ENCODE measurements around the gene ZFP92.

Gene ZFP92

GRCh38 chrX:153457136-153457825 is 46.0 kb downstream of the ZFP92 start:
- H3K9me2 ChIP-seq (replicated peaks; ENCODE audit: insufficient read depth, low read length), result no peaks in the 10 kb centered on the region
- H2AFZ ChIP-seq (ENCODE audit: low read length), result no peak overlapping the region
- no peak overlapping the region for H3K4me3 ChIP-seq (ENCODE audit: low read length)
- H3K27me3 ChIP-seq (replicated peaks; ENCODE audit: insufficient read depth, low read length), result no peaks in the 10 kb centered on the region
- H3K4me1 ChIP-seq (ENCODE audit: low read length), result no peaks in the 10 kb centered on the region
- DNase-seq, result no peak
- no peaks in the 10 kb centered on the region for H4K20me1 ChIP-seq (ENCODE audit: insufficient read depth, low read length)
- no peak overlapping the region for H3K4me2 ChIP-seq (ENCODE audit: low read depth, low read length)
- TF ChIP-seq EZH2 (optimal IDR thresholded peaks at IDR 0.05; ENCODE audit: low read depth, low read length), result no peak
- no peak for TF ChIP-seq CTCF (IDR thresholded peaks at IDR 0.05; ENCODE audit: low read length)
- no peak for TF ChIP-seq EZH2phosphoT487 (IDR thresholded peaks at IDR 0.05; ENCODE audit: low read length)
- no peaks in the 10 kb centered on the region for H3K36me3 ChIP-seq (replicated peaks; ENCODE audit: insufficient read depth, low read length)
- no peaks in the 10 kb centered on the region for H3F3A ChIP-seq (ENCODE audit: insufficient read depth, low read length)
- no peak overlapping the region for H3K9ac ChIP-seq (ENCODE audit: low read length)
- no peaks in the 10 kb centered on the region for H3K79me2 ChIP-seq (ENCODE audit: low read length)
- no peak overlapping the region for H3K27ac ChIP-seq (ENCODE audit: low read length)
- no peaks in the 10 kb centered on the region for H3K9me3 ChIP-seq (replicated peaks; ENCODE audit: insufficient read depth, low read length)

- H3K9me3 ChIP-seq (replicated peaks; ENCODE audit: insufficient read depth, low read length), result no peaks in the 10 kb centered on the region
- H3K9me2 ChIP-seq (replicated peaks; ENCODE audit: insufficient read depth, low read length), result no peaks in the 10 kb centered on the region
- H2AFZ ChIP-seq (ENCODE audit: low read length), result no peak overlapping the region
- H4K20me1 ChIP-seq (ENCODE audit: insufficient read depth, low read length), result no peaks in the 10 kb centered on the region
- no peaks in the 10 kb centered on the region for H3K27me3 ChIP-seq (replicated peaks; ENCODE audit: insufficient read depth, low read length)
- no peak overlapping the region for H3K4me2 ChIP-seq (ENCODE audit: low read depth, low read length)
- H3K4me1 ChIP-seq (ENCODE audit: low read length), result no peaks in the 10 kb centered on the region
- TF ChIP-seq CTCF (IDR thresholded peaks at IDR 0.05; ENCODE audit: low read length) (no peak), EZH2phosphoT487 (IDR thresholded peaks at IDR 0.05; ENCODE audit: low read length) (no peak), EZH2 (optimal IDR thresholded peaks at IDR 0.05; ENCODE audit: low read depth, low read length) (no peak)
- H3K4me3 ChIP-seq (ENCODE audit: low read length), result no peak overlapping the region
- no peak overlapping the region for H3K27ac ChIP-seq (ENCODE audit: low read length)
- DNase-seq, result no peak
- no peaks in the 10 kb centered on the region for H3K79me2 ChIP-seq (ENCODE audit: low read length)
- H3K36me3 ChIP-seq (replicated peaks; ENCODE audit: insufficient read depth, low read length), result no peaks in the 10 kb centered on the region
- H3K9ac ChIP-seq (ENCODE audit: low read length), result no peak overlapping the region
- no peaks in the 10 kb centered on the region for H3F3A ChIP-seq (ENCODE audit: insufficient read depth, low read length)
These were observed 46.7 kb downstream of the ZFP92 start for GRCh38 chrX:153457827-153458466.

GRCh38 chrX:153458476-153458875 is 47.2 kb downstream of the ZFP92 start:
- Histone ChIP-seq H3K27me3 (replicated peaks; ENCODE audit: insufficient read depth, low read length) (no peaks in the 10 kb centered on the region), H3F3A (ENCODE audit: insufficient read depth, low read length) (no peaks in the 10 kb centered on the region), H3K36me3 (replicated peaks; ENCODE audit: insufficient read depth, low read length) (no peaks in the 10 kb centered on the region), H3K4me1 (ENCODE audit: low read length) (no peaks in the 10 kb centered on the region), H3K9ac (ENCODE audit: low read length) (no peak overlapping the region), H3K9me3 (replicated peaks; ENCODE audit: insufficient read depth, low read length) (no peaks in the 10 kb centered on the region), H4K20me1 (ENCODE audit: insufficient read depth, low read length) (no peaks in the 10 kb centered on the region), H3K79me2 (ENCODE audit: low read length) (no peaks in the 10 kb centered on the region), H3K4me2 (ENCODE audit: low read depth, low read length) (no peak overlapping the region), H3K9me2 (replicated peaks; ENCODE audit: insufficient read depth, low read length) (no peaks in the 10 kb centered on the region), H3K4me3 (ENCODE audit: low read length) (no peak overlapping the region), H2AFZ (ENCODE audit: low read length) (no peak overlapping the region), H3K27ac (ENCODE audit: low read length) (no peak overlapping the region)
- TF ChIP-seq CTCF (IDR thresholded peaks at IDR 0.05; ENCODE audit: low read length), result no peak
- TF ChIP-seq EZH2 (optimal IDR thresholded peaks at IDR 0.05; ENCODE audit: low read depth, low read length), result no peak
- no peak for TF ChIP-seq EZH2phosphoT487 (IDR thresholded peaks at IDR 0.05; ENCODE audit: low read length)
- DNase-seq, result no peak

Data from MM.1S (cell line).